Activated naive CD4-positive, alpha-beta T cell treated with Interleukin-2 at 50 U/mL for 16 hours (primary cell): ENCODE results near the gene STAT5B.
"Not testable (repeated sequence)": the region's sequence is repeated elsewhere in the genome, so short reads cannot be mapped to it uniquely, and the experiment has no call there.

Source experiments
- DNase-seq: peaks from one replicate; pipeline ENCODE4 v3.0.0-alpha.2; 2020

Gene STAT5B

DNA sequence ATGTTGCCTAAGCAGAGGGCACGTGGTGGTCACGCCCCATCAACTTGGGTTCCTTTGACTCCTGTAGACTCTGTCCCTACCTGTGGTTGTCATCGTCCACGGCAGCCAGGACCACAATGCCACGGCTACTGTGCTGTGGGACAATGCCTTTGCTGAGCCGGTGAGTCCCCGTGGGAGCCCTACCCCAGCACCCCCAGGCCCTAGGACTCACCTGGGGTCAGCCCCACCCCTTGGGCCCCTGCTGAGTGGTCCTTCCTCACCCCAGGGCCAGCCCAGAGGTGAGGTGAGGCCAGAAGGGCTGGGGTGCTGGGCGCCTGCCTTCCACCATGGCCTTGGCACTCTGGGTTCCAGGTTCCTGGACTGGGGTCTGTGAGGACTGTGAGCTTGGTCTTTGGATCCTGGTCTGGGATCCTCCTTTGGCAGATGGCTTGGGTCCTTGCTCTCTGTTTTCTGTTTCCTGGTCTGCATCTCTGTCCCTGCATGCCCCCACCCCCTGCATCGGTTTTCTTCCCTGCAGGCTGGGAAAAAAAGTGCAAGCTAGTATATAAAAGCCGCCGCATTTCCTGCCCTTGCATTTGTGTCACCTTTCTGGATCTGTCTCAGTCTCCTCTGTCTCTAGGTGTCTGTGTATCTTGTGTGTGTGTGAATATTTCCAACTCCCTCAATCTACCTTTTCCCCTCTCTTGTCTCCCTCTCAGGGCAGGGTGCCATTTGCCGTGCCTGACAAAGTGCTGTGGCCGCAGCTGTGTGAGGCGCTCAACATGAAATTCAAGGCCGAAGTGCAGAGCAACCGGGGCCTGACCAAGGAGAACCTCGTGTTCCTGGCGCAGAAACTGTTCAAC, 29.6 kb upstream of the STAT5B start:
- DNase-seq = no peak

DNA sequence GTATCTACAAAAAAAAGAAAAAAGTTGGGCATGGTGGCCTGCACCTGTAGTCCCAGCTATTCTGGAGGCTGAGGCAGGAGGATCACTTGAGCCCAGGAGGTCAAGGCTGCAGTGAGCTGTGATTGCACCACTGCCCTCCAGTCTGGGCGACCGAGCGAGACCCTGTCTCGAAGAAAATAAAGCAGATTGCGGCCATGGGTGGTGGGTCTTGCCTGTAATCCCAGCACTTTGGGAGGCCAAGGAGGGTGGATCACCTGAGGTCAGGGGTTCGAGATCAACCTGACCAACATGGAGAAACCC, 28.8 kb upstream of the STAT5B start:
- DNase-seq = not testable (repeated sequence)

DNA sequence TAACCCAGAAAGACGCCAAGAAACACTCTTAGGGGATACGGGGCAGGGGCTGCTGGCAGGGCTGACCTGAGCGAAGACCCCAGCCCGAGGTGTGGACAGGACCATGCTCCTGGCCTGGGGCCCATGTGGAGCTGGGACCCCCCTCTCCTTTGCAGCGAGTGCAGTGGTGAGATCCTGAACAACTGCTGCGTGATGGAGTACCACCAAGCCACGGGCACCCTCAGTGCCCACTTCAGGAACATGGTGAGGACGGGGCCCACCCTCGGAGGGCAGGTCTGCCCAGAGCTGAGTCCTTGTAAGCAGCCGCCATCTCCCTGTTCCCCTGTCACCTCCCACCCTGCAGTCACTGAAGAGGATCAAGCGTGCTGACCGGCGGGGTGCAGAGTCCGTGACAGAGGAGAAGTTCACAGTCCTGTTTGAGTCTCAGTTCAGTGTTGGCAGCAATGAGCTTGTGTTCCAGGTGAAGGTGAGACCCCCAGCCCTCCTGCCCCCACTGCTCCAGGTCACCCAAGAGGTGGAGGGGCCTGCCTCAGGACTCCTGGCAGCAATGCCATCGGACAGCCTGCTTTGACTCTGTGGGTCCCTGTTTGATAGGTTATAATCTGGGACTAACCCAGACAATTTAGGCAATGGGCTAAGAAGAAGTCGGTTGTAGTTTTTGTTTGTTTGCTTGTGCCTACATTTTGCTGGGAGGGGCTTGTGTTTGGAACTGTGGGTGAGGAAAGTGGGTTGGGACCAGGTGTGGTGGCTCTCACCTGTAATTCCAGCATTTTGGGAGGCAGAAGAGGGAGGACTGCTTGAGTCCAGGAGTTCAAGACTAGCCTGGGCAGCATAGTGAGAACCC, 28.2 kb upstream of the STAT5B start:
- no peak for DNase-seq

DNA sequence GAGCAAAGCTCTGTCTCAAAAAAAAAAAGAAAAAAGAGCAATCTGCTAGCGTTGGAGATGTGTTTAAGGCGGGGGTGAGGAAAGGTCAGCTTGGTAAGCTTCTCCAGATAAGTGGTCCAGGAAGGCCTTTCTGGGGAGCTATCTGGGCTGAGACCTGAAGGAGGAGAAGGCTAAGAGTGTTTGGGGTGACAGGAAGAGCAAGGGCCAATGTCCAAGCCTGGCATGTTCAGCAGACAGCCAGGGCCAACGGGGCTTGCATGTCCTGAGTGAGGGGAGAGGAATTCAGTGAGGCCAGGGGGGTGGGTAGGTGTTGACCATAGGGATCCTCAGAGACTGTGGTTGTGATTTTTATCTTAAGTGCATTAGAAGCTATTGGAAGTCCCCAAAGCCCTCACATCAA, 27.5 kb upstream of the STAT5B start:
- no peak for DNase-seq

DNA sequence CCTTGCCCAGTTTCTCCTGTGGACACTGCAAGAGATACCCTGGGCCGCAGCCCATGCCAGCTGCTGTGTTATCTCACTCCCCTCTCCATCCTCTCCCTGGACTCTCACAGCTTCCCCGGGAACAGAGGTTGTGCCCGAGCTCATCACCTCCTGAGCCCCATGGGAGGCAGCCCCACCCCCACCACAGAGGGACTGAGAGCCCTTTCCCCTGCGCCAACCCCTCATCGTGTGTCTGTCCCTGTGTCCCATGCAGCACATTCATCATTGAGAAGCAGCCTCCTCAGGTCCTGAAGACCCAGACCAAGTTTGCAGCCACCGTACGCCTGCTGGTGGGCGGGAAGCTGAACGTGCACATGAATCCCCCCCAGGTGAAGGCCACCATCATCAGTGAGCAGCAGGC, 24.8 kb upstream of the STAT5B start:
- no peak for DNase-seq

DNA sequence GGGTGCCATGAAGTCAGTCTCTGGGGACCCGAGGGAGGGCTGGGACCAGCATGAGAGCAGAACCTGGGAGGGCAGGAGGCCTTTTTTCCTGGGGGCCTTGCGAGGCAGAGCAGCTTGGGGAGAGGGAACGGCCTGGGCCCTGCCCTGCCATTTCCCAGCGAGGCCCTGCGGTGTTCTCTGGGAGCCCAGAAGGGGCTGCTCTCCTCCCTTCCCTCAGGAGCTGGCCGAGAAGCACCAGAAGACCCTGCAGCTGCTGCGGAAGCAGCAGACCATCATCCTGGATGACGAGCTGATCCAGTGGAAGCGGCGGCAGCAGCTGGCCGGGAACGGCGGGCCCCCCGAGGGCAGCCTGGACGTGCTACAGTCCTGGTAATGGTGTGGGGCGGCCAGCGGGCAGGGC, 23.7 kb upstream of the STAT5B start:
- DNase-seq = not testable (repeated sequence)

DNA sequence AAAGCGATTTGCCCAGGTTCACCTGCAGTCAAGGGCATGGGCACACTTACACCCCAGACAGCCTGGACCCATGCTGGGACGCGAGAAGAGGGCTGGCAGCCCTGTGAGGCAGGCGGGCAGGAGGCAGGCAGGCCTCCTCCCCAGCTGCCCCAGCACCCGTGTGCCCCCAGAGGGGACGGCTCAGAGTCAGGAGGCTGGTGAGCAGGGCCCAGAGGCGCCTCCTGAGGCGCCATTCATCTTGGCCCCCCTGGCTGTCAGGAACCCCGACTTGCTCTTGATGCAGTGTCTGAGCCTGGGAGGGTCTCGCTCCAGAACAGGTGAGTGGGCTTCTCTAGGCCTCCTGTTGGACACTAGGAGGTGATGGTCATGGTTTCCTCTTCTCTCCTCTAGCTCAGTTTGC, 23.2 kb upstream of the STAT5B start:
- not testable (repeated sequence) for DNase-seq

DNA sequence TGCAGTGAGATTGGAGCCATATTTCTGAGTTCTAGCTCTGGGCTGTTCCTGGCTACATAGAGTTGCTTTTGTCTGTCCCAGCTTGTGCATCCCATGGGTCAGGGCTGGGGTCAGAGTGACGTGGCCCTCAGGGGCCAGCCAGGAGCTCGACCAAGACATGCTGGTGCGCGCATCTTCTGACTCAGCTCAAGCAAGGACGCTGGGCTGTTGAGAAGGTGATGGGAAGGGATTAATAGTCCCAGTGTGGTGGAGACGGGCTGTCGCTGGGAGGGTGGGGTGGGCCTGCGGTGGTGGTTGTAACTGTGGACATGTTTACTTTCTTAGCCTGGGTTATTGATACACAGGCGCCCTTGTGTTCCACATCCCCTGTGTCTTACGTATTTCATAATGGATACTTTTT, 21.6 kb upstream of the STAT5B start:
- not testable (repeated sequence) for DNase-seq

DNA sequence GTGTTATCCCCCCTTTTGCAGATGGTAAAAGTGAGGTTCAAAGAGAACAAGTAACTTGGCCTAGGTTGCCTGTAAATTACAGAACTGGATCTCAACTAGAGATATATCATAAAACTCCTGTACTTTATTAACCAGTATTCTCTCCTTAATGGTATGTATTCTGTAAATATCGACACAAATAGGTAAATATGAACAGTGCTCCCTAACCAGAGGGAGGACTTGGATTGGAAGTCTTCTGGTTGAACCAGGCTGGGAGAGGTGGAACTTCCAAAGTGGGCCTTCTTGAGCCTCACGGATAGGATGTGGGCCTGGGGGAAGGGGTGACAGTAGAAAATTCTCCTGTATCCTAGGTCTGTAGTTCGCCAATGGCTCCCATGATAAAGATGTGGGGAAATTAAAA, 19.8 kb upstream of the STAT5B start:
- no peak for DNase-seq

DNA sequence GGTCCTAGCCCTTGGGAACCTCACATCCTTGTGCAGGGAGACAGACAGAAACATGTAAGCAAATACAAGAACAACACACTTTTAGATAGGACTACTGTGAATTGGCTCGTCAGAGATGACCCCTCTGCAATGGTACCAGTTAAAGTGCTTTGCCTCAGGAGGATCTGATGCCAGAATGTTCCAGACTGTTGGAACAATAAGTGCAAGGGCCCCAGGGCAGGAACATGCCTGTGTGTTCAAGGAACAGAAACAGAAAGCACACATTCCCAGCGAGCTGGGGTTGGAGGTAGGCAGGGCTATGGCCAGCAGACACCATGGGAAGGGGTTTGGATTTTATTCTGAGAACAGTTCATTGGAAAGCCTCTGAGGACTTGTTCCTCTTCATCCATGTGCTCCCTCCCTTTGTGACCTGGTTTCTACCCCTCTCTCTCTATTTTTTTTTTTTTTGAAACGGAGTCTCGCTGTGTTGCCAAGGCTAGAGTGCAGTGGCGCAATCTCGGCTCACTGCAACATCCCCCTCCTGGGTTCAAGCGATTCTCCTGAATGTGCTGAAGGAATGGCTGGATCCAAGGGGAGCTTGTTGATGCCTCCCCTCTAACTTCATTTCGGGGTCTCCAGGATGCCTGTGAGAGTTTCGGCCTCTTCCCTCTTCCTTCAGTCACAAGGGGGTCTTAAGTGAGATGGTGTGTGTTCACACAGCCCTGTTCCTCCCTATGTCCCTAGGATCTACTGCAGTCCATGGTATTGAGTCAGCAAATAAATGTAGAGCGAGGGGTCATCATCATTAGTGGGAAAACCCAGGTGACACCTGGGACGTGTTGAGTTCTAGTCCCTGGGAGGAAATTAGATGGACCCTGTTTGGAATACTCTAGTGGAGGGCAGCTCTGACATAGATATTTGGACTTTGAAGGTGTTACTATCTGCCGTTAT, 18.5 kb upstream of the STAT5B start:
- no peak for DNase-seq

DNA sequence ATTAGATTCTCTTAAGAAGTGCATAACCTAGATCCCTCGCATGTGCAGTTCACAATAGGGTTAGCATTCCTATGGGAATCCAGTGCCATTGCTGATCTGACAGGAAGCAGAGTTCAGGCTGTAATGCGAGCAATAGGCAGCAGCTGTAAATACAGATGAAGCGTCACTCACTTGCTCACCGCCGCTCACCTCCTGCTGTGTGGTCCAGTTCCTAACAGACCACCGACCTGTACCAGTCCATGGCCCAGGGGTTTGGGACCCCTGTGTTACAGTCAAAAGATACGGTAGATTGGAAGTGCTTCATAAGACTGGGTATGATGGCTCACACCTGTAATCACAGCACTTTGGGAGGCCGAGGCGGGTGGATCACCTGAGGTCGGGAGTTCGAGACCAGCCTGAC, 14.9 kb upstream of the STAT5B start:
- DNase-seq = no peak

DNA sequence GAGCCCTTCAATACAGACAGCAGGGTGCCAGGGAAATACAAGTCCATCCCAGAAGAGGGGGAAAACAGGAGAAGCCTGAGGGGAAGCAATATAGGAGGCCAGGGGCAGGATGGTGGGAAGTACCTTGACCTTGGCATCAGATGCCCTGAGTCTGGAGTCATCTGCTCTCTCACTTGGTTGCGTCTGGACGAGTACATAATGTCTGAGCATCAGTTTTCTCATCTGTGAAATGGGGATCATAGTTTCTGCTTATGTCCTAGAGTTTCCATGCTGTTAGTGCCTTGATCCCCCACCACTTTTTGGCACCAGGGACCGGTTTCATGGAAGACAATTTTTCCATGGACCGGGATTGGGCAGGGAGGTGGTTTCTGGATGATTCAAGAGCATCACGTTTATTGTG, 14.4 kb upstream of the STAT5B start:
- DNase-seq = no peak

DNA sequence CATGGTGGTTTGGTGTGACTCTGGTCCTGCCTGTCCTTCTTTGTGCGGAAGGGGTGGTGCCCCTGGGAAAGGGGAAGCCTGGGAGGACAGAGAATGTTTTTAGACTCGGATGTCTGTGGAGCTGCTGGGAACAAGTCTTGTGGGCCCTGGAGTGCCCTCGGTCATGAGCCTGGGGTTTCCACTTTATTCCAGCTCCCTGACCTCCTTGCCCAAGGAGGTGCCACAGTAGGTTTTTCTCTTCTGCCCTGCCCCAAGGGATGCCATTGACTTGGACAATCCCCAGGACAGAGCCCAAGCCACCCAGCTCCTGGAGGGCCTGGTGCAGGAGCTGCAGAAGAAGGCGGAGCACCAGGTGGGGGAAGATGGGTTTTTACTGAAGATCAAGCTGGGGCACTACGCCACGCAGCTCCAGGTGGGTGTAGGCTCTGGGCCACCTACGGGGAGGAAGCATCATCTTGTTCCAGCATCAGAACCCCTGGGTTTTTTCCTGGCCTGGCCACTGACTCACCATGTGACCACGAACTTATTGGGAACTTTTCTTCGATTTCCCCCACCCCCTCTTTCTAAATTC, 13.5 kb upstream of the STAT5B start:
- peak; percentile 78 for DNase-seq

DNA sequence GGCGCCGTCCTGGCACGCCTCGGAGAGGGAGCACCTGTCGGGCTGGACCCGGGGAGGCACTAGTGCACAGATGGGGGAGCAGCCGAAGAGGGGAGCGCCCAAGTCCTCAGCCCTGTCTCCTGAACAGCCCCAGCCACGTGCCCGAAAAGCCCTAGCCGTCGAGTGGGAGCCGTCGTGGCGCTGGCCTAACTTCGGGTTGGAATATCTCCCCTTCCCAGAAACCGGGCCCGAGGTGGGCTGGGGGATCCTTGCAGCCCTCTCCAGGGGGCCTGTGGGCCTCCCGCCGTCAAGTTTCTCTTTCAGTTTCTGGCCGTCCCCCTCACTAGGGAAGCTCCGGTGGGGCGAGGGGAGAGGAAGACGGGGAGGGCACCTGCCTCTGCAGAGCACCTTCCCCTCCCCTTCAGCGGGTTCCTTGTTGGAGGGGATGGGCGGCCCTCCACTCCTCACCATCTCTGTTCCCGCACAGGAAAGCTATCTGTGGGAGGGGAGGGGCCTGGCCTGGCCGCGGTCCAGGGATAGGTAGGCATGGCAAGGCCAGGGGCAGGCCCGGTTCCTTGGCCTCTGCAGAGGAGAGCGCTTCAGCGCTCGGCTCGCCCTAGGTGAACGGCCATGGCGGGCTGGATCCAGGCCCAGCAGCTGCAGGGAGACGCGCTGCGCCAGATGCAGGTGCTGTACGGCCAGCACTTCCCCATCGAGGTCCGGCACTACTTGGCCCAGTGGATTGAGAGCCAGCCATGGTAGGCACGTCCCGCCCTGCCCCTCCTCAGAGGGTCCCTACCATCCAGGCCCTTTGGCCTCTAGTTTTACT, 12.8 kb upstream of the STAT5B start:
- DNase-seq = peak; percentile 69

DNA sequence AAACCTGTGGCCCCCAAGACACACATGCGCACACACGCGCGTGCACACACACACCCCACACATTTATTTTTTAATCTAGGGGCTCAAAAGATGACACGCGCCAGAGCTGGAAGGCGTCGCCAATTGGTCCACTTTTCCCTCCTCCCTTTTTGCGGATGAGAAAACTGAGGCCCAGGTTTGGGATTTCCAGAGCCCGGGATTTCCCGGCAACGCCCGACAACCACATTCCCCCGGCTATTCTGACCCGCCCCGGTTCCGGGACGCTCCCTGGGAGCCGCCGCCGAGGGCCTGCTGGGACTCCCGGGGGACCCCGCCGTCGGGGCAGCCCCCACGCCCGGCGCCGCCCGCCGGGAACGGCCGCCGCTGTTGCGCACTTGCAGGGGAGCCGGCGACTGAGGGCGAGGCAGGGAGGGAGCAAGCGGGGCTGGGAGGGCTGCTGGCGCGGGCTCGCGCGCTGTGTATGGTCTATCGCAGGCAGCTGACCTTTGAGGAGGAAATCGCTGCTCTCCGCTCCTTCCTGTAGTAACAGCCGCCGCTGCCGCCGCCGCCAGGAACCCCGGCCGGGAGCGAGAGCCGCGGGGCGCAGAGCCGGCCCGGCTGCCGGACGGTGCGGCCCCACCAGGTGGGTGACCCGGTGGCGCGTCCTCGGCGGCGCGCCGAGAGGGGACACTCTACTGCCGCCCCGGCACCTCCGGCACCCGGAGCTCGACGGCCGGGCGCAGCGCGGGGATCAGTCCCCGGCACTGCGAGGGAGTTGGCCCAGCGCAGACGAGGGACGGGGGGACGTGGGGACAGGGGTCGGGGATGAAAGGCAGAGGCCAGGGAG, 12.0 kb upstream of the STAT5B start, which contains the start of gene STAT5A:
TSS of gene STAT5A (plus strand) at position 522 of the 826 bp plus-strand sequence. CDS start 914 bp downstream, outside the sequence.
- peak; percentile 81 for DNase-seq

DNA sequence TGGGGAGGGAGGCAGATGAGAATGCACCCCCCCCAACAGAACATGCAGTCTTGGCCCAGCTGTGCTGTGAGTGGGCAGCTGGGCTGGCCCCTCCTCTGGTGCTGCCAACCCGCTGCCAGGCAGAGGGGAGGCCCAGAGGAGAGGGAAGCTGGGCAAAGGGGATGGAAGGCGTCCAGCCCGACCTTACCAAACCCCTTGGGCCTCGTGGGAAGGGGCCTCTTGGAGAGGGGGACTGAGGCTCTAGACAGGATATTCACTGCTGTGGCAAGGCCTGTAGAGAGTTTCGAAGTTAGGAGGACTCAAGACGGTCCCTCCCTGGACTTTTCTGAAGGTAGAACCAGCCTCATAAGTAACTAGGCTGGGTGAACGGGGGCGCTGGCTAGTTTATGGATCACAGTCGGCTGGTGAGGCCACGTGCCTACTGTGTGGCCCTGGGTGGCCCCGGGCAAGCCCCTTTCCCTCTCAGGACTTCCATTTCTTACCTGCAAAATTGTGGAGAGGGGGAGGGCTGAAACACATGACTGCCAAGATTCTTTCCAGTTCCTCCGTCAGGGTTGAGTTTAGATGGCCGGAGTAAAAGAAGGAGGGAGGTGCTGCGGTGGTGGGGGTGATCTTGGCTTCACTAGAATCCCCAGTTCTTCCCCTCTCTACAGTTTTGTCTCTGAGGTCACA, 11.2 kb upstream of the STAT5B start:
- DNase-seq = peak; percentile 56

DNA sequence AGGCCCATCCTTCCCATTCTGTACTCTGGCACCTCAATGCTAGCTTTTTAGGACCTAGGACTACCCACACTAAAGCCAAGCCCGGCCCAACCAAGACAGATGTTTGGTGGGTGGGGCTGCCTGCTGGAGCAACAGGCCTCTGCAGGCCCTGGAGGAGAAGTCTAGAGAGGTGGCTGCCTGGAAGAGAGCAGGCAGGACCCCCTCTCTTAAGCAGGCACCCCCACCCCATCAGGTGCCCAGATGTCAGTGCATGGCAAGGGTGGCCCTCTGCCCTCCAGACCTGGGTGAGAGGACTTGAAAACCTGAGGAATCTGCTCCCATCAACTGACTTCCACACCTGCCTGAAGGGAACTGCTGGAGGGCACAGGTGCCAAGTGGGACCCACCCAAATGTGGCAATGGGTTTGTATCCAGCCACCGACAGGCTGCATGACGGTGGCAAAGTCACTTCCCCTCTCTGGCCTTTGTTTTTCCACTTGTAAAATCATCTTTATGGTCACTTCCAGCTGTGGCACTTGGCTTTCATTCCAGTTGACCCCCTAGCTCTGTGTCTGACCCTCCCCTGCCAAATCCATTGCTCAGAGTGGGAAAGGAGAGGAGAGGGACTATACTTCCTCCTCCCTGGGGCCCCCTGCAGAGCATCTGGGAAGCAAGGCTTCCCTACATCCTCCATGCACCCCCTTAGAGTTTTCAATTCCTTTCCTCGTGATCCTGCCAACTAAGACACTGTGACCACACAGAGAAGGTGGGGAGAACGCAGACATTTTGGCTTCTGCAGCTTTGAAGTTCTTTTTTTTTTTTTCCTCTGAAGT, 10.4 kb upstream of the STAT5B start:
- DNase-seq = peak; percentile 1

DNA sequence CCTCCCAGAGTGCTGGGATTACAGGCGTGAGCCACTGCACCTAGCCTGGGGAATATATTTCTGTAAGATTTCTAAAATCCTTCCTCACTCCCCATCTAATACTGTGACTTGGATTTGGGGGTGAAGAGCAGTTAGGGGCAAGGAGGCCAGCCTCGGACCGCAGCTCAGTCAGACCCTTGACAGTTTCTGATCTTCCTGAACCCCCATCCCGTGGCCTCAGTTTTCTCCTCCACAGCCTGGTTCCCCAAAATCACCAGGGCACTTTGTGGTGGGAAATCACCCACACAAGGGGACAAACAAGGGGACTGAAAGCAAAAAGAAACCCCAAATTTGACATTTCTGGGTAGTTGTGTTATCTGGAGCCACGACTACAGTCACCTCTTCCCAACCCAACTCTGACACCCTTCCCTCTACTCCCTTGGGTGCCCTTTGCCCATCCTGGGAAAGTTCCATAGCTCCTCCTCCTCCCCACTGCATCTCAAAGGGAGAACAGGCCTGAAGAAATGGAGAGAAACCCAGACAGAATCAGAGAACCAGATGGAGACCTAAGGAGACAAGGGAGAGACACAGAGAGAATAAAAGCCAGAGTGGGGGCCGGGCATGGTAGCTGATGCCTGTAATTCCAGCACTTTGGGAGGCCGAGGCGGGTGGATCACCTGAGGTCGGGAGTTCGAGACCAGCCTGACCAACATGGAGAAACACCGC, 9.3 kb upstream of the STAT5B start:
- no peak for DNase-seq

DNA sequence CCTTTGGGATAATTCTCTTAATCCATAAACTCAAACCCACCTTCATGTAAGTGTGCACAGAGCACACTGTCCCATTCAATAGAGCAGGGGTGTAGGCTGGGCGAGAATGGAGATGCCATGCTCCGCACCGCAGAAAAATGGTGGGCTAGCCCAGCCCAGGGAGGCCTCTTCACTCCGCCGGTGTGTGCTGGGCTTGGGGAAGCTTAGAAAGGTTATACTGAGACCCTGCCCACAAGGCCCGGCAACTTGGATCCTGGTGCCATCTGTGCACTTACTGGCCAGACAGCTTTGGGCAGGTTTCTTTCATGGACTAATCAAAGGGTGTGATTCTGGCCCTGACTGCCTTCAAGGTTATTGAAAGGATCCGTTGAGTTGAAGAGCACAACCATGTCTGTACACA, 8.4 kb upstream of the STAT5B start:
- no peak for DNase-seq
